Embryonic facial prominence (tissue), 1 donor: Measurements from ENCODE around the gene CHD5.
"Not testable (repeated sequence)": the region's sequence is repeated elsewhere in the genome, so short reads cannot be mapped to it uniquely, and the experiment has no call there.

ENCODE experiments used
- DNase-seq: peaks from one replicate; pipeline ENCODE4 v3.0.0-alpha.2; 2016; ENCODE audit errors: extremely low spot score

CHD5 gene

GRCh38 chr1:6180268-6180706, at the start of gene CHD5:
TSS of gene CHD5 (minus strand) at chr1:6180321. CDS start at chr1:6180023, 298 bp downstream.
- no peak for DNase-seq

GRCh38 chr1:6225651-6226050, 45.5 kb upstream of the CHD5 start:
- no peak for DNase-seq

- no peak for DNase-seq
Observed at GRCh38 chr1:6224718-6225117, 44.6 kb upstream of the CHD5 start.

GRCh38 chr1:6223617-6224016, 43.5 kb upstream of the CHD5 start:
- DNase-seq = no peak

- DNase-seq = no peak
Observed at GRCh38 chr1:6222636-6223035, 42.5 kb upstream of the CHD5 start.

- no peak for DNase-seq
Observed at GRCh38 chr1:6221210-6221784, 41.2 kb upstream of the CHD5 start.

GRCh38 chr1:6220236-6220635, 40.1 kb upstream of the CHD5 start:
- no peak for DNase-seq

- DNase-seq = not testable (repeated sequence)
Observed at GRCh38 chr1:6219641-6220040, 39.5 kb upstream of the CHD5 start.

- DNase-seq = no peak
Observed at GRCh38 chr1:6218375-6219164, 38.4 kb upstream of the CHD5 start.

GRCh38 chr1:6212193-6212959, 32.3 kb upstream of the CHD5 start:
- no peak for DNase-seq

GRCh38 chr1:6211731-6212130, 31.6 kb upstream of the CHD5 start:
- DNase-seq = no peak

GRCh38 chr1:6210591-6211355, 30.7 kb upstream of the CHD5 start:
- no peak for DNase-seq

GRCh38 chr1:6209661-6210580, 29.8 kb upstream of the CHD5 start:
- DNase-seq = no peak

GRCh38 chr1:6208723-6209660, 28.9 kb upstream of the CHD5 start:
- no peak for DNase-seq

GRCh38 chr1:6207921-6208320, 27.8 kb upstream of the CHD5 start:
- DNase-seq = no peak

- no peak for DNase-seq
Observed at GRCh38 chr1:6207075-6207885, 27.2 kb upstream of the CHD5 start.

- no peak for DNase-seq
Observed at GRCh38 chr1:6206520-6206855, 26.4 kb upstream of the CHD5 start.

- DNase-seq = no peak
Observed at GRCh38 chr1:6205849-6206519, 25.9 kb upstream of the CHD5 start, which contains the start of gene RNF207. TSS of gene RNF207 (plus strand) at chr1:6206119. CDS start at chr1:6206536, 417 bp downstream.
